Measurements from ENCODE around the gene PPEF1. TPM values are rescaled to one million over a fixed set of nuclear protein-coding genes. Genes with fewer than 3 reads are reported as not detected.

Gene PPEF1
- total RNA-seq, 1 experiment from 2014 or later = 0.52 TPM

- Mint-ChIP-seq H3K4me3 (no peak overlapping the region), H3K36me3 (ENCODE audit: insufficient read depth in 1 of 3, low read depth in 3 of 3) (peaks cover 0 to 2% (median 0%) of the 10 kb centered on the region in 3 experiments; a peak in 2 of 7 replicates), H3K27me3 (ENCODE audit: low read depth) (peaks cover 11% of the 10 kb centered on the region), H3K4me1 (peaks cover 10% of the 10 kb centered on the region in 2 experiments), H3K27ac (peak overlapping the region in 1 of 3 experiments; percentile 4; a peak in 1 of 7 replicates), H3K9me3 (peaks cover 61 to 64% of the 10 kb centered on the region in 2 experiments)
- no peak overlapping the region for H3K56ac ChIP-seq (ENCODE audit: insufficient read length, low read depth, low read length)
- TF ChIP-seq CTCF (conservative IDR thresholded peaks at IDR 0.05) = no peak; the same call in 2 of the 3 replicates
- no peak overlapping the region for H3K18ac ChIP-seq (ENCODE audit: insufficient read length, low read depth, low read length)
- H3K79me1 ChIP-seq (ENCODE audit: insufficient read depth, low read depth, low read length, poor library complexity, severe bottlenecking) = no peaks in the 10 kb centered on the region
- H3K27me3 ChIP-seq (ENCODE audit: insufficient read depth, low read length) = no peaks in the 10 kb centered on the region
- no peak overlapping the region for H2AFZ ChIP-seq (ENCODE audit: low read length)
- H3K4me1 ChIP-seq (ENCODE audit: insufficient read depth, low read length) = no peaks in the 10 kb centered on the region
- no CpG with 5 or more reads among the region's 7 CpGs for WGBS (ENCODE audit: extremely low coverage, insufficient read length, low lambda C conversion rate)
- H3K4me2 ChIP-seq (ENCODE audit: insufficient read depth, insufficient read length, low read length) = no peak overlapping the region
- peaks cover 13% of the 10 kb centered on the region for H3K9me3 ChIP-seq (ENCODE audit: control insufficient read depth, low read depth, low read length)
- no peaks in the 10 kb centered on the region for H3K23me2 ChIP-seq (ENCODE audit: insufficient read length, low read depth, low read length, poor library complexity, severe bottlenecking)
- no peak overlapping the region for H2BK5ac ChIP-seq (ENCODE audit: insufficient read length, low read length)
- H3K4ac ChIP-seq (ENCODE audit: low read depth, low read length) = no peak overlapping the region
- no peak overlapping the region for H3K14ac ChIP-seq (ENCODE audit: insufficient read depth, low read length)
- H4K5ac ChIP-seq (ENCODE audit: insufficient read length, low read depth, low read length) = no peak overlapping the region
- DNase-seq = peak; percentile 28
- H4K20me1 ChIP-seq (ENCODE audit: control insufficient read depth, insufficient read depth, insufficient read length) = no peaks in the 10 kb centered on the region
- H3K79me2 ChIP-seq (ENCODE audit: insufficient read depth, low read length) = no peaks in the 10 kb centered on the region
- H3T11ph ChIP-seq (ENCODE audit: low read length) = no peak overlapping the region
- H4K8ac ChIP-seq (replicated peaks; ENCODE audit: insufficient read length, low read depth, low read length) = no peak overlapping the region
- no peak overlapping the region for H3K23ac ChIP-seq (ENCODE audit: insufficient read length, low read depth, low read length)
- H2BK120ac ChIP-seq (ENCODE audit: low read depth, low read length, poor library complexity, severe bottlenecking) = no peak overlapping the region
- no peak overlapping the region for H2AK5ac ChIP-seq (ENCODE audit: insufficient read length, low read length)
- H3K9ac ChIP-seq (ENCODE audit: extremely low read depth, insufficient read length, low read length) = no peak overlapping the region
- H2BK20ac ChIP-seq (ENCODE audit: low read depth, low read length, poor library complexity, severe bottlenecking) = no peak overlapping the region
- no peak overlapping the region for H4K91ac ChIP-seq (ENCODE audit: insufficient read length, low read depth, low read length)
- no peak overlapping the region for H2BK12ac ChIP-seq (ENCODE audit: insufficient read length, low read depth, low read length)
- no peak overlapping the region for H3K27ac ChIP-seq (ENCODE audit: insufficient read length, low read depth, low read length)
- no peak overlapping the region for H2BK15ac ChIP-seq (ENCODE audit: low read depth, low read length)
Observed at GRCh38 chrX:18793601-18794089, 86.2 kb downstream of the PPEF1 start.

Measured in H9 (cell line).